DMS53 treated with DMSO at 0.1 percent for 48 hours (cell line): ENCODE data around the gene TBX18.

Experiments
- DNase-seq: peaks from one replicate; lab custom pipeline; 2025; ENCODE audit not compliant: unreplicated experiment; lab: John Stamatoyannopoulos, UW

The TBX18 gene

DNA sequence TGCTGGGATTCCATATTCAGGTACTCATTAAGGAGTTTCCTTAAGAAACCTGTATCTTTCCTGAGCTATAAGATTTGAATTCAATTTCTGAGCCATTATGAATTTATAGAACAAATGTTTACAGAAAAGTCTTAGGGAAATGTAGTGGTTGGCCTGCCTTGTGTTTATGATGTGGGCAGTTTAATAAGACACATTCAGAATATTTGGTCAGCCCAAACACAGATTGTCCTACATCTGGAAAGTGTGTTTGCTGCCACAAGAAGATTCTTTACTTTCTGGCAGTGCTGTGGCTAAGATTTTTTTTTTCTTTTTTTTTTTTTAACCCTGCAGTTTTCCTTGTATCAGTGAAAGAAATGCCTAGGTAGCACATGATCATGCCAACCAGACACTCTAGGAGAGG, 15.2 kb downstream of the TBX18 start:
- DNase-seq = no peak

DNA sequence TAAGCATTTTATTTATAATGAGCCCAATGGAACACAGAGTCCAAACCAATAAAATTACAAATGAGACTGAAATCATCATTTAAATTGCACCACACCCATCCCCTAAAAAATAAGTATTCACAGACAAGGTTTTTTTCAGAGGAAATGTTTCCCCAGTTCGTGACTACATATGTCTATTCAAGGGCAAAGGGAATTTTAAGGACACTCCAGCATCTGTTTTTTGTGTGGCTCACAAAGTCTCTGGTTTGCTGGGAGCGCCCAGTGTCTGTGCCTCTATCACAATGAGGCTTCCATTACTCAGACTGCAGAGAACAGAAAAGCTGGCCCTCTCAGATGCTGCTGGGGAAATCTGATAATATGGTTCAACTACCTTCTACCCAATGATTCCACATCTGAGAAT, 16.0 kb downstream of the TBX18 start:
- no peak for DNase-seq

DNA sequence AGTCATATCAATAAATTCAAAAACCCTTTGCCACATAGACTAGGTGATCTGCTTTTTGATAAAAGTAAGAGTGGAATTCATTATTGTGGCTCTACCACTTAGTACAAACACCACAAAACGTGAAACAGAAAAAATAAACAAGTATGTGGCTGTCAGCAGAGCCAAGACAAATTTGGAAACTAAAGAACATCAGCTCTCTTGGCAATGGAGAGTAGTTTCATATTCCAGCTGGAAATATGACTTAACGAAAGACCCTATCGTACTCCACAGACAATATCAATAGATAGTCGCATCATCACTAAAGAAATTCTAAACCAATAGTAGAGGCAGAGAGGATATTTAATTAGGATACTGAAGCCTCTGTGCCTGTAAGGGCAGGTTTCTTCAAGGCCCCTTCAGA, 20.8 kb downstream of the TBX18 start:
- DNase-seq = no peak

DNA sequence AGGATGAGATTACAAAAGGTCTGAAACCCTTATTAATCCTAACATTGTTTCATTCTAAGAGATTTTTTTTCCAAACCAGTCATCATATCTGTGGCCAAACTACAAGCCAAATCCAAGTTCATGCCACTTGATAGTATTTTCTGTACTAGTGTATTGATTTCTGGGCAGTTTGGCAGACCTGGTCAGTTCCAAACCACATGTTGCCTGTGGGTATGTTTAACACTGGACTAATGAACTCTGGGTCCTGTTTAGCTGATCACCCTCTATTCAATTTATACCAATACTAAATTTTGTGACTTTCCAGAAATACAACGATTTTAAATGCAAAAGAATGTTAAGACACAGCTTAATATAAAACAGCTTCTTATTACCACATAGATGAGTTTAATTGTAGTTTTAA, 24.0 kb downstream of the TBX18 start:
- no peak for DNase-seq

DNA sequence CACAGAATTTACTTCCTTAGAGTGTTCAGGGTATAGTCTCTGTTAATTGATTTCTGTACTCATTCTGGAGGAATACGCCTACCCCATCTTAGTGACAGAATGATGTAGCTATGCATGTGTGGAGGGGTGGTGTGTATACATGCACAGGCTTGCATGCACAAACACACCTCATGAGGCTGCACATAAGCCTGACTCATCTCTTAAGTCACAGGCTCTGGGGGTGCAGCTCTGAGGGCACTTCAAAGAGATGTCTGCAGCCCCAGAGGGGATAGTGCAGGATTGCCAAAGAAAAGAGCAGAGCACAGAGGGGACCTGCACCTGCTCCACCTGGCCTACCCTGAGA, 24.6 kb downstream of the TBX18 start:
- no peak for DNase-seq

DNA sequence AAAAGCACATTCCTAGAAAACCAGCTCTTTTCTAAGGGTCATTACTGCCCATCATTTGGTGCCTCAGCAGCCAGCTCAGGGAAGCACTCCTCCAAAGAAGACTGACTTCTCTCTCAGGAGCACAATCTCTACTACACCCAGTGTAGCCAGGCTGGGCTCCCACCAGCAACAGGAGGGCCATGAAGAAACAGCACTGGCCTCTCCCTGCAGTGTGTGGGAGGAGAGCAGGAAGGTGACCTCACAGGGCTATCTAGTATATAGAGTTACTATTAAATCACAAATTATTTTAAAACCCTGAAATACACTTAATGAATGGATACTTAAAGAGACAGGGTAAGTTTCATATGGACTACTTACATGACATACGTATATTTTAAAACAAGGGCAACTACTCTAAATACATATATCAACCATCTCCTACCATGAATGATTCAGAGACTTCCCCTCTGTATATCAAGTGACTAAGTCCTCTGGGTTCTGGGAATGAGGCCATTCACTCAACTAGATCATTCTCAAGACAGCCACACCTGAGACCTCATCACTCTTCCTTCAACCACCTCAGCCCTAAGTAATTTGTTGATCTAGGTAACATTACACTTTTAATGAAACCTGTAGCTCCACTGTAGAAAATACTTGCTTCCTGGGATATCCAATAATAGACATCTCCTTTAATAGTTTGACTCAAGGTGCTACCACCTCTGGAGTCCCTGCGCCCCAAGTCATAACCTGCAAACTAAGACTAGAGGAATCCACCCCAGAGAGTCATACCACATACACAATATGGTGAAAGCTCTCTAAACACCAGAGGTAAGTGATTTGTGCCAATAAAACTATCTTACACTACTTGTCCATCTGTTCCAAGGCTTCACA, 25.2 kb downstream of the TBX18 start:
- DNase-seq = no peak

DNA sequence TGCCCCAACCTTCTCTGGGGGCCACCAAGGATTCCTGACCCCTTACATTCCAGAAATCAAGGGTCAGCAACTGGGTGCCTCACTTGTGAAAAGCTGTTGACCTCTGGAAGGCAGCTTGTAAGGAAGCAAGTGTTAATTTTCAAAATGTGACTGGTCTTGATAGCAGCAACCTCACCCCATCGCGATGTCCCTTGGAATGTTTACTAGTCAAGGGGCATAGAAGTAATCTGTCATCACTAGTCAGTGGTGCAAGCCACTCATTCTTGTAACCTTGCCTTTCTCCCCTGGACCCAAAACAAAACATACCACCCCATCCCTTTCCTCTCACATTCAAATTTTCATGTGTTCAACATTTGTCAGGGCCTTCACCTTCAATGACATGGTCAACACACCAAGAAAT, 30.5 kb downstream of the TBX18 start:
- no peak for DNase-seq

DNA sequence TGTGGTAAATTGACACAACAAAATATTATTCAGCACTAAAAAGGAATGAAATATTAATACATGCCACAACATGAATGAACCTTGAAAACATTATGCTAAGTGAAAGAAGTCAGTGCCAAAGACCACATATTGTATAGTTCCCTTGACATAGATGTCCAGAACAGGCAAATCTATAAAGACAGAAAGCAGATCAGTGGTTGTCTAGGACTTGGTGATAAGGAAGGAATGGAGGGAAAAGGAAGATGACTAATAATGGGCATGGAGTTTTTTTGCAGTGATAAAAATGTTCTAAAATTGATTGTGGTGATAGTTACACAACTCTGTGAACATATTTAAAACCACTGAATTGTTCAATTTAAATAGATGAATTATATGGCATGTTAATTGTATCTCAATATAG, 32.5 kb downstream of the TBX18 start:
- no peak for DNase-seq

DNA sequence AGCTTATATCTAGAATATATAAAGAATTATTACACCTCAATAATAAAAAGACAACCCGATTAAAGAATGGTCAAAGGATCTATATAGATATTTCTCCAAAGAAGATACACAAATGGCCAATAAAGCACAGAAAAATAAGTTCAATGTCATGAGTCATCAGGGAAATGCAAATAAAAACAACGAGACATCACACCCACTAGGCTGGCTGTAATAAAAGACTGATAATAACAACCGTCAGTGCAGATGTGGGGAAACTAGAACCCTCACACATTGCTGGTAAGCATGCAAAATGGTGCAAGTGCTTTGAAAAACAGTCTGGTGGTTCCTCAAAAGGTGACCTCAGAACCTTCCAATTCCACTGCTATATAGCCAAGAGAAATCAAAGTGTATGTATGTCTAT, 33.0 kb downstream of the TBX18 start:
- no peak for DNase-seq

DNA sequence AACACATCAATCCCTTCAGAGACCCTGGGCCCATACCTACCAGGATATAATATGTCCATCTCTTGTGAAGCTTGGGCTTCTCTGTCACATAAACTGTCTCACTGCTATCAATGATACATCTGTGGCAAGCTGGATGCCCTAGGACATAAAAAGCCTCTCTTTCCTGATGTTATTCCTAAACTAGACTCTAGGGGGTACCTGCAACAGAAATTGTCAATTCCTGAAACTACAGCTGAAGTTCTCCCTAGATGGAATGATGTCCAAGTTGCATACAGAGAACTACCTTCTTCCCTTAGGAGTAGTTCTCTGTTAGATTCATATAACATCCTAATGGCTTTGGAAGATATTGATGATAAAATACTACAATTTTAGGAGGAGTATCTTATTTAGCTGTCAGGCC, 35.8 kb downstream of the TBX18 start:
- peak; percentile 5 for DNase-seq

DNA sequence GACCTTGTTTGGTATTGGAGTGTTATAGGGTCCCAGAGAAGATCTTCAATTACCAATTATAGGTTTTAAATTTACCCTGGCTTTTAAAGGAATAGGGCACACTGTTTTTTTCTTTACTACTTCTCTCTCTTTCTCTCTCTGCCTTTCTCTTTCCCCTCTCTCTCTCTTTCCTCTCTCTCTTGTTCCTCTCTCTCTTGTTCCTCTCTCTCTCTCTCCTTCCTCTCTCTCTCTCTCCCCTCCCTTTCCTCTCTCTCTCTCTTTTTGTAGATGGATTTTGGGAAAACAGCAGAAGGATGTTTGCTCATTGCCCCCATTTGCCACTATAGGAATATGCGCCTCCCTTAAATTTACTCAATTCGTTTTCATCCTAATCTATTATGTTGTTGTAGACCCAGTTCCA, 45.2 kb downstream of the TBX18 start:
- DNase-seq = no peak

DNA sequence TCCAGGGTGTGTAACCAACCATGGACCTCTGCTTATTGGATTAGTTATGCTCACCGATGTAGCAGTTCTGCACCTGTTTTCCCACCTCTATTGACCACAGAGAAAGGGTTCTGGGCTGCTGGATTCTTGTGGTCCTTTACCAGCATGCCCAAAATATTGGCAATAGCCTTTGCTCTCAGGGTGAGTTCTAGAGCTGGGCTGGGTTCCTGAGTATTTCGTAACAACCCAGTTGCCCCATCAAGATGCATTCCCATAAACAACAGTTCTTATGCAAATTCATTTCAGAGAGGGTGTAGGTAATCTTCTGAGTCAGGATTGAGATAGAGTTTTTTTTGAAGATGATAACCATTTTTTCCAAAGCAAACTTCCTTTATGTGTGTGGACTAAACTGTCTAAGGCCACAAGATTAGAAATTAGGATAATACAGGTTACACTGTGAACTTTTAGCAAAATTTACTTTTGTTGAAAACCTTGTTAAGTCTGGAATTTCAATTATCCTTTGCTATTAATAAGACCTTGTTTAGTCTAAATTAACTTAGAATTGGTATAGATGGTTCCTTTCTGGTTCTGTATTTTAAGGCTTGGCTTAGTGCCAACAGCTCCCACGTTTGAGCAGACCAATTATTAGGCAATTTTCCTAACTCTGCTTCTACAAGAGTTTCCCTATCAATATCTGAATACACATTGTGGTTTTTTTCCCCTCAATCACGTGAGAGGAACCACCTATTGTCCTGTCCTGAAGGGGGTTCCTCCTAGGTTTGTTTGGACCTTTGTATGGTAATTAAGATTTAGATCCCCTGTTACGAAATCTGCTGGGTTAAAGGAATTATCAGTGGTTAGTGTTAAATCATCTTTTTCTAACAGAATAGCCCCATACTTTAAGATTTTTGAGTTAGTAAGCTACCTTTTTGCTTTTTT, 46.1 kb downstream of the TBX18 start:
- DNase-seq = no peak

DNA sequence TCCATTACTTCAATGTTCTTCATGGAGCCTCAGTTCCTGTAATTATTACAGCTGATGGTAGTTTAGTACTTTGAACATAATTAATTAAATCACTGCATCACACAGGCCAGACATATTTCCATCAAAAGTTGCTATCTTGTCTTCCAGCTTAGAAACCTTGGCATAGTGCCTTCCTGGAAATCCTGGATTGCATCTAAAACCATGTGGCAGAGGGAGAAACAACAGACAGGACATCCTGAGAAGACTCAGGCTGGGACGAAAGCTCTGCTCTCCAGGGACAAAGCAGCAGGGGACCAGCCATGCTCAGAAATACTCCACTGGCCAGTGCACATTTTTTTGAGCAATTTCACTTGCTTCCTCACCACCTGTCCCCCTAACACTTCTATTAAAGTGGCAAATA, 55.3 kb downstream of the TBX18 start:
- DNase-seq = no peak

DNA sequence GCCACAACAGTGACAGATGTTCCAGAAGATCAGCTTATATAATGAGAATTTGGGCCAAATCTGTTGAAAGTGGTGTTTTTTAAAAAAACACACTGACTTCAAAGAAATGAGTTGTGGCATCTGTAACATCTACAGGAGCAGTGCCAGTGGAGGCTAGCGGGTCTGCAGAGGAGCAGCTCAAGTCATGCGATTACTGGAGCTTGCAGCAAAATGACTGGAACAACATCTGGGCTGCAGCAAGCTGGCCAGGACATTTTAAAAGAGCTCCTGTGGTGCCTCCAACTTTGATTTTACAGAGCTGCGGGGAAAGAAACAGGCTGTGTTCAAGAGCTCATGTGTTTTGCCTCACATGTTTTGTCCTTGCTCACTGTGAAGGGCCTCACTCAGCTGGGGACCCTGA, 57.2 kb downstream of the TBX18 start:
- no peak for DNase-seq

DNA sequence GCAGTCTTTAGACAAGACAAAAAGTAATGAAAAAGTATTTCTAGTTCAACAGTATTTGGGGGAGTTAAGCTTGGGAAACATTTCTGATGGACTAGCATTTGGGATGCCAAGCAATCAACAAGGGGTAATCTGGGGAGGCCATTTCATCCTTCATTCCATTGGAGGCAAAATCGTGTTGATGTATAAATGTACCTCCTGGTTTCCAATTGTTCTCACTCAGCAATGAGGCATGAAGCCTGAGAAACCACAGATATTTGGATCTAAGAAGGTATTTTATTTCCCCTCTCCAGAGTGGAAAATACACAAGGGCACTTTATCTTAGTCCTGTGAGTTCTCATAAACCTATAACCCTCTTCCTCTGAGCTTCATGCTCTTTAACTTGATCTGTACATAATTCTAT, 68.2 kb downstream of the TBX18 start:
- DNase-seq = no peak

DNA sequence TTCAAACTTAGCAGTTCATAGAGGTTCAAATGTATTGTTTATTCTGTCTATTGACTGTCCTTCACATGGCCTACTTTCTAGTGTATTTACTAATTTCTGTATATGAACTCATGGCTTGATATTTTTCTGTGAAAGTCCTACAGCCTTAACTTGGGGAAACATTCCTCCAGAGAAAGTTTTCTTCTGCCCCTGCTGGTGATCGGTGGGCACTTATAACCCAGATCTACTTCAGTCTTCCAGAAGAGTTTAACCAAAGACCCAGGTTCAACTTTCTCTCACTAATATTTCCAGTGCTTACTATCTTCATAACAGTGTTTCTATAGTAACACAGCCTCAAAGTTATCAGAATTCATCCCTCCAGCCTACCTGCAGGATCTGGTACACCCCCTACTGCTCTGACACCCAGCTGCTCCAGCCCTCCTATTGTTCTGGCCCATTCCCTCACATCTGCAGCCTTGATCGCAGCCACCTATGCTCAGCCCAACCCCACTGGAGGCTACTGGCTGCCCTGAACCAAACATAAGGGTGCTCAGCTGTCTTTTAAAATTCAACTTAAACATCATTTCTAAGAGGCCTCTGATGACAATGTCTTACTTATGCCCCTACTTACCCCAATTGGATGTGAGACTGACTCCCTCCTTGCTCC, 72.3 kb downstream of the TBX18 start:
- DNase-seq = no peak

DNA sequence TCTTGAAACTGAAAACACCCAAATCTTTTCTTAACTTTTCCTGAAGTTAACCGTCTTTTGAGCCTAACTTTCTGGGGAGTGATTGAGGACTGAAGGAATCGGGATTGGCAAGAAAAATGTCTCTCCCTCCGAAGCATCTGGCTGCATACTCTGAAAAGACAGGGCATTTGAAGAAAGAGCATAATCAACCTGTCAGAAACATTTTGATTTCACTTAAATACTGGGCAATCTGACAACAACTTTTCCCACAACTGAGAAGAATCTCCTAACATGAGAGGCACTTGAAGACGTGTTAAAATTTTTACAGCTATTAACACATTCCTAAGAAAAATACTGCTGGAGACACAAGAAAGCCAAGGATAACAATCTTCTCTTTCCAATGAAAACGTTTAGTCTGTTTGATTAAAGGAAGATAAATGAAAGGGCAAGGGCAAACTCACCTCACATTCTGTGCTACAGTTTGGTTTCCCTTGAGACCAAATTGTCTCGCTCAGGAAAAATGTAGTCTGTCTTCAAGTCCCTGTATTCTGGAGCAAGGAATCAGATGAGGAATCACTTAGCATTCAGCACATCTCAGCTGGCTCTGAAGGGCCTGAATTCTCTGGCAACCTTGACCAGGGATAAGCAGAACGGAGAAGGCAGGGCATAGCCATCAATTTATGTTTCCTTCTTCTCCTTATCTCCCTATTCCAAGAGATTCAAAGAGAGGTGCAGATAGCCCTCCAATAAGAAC, 76.1 kb downstream of the TBX18 start:
- DNase-seq = no peak

DNA sequence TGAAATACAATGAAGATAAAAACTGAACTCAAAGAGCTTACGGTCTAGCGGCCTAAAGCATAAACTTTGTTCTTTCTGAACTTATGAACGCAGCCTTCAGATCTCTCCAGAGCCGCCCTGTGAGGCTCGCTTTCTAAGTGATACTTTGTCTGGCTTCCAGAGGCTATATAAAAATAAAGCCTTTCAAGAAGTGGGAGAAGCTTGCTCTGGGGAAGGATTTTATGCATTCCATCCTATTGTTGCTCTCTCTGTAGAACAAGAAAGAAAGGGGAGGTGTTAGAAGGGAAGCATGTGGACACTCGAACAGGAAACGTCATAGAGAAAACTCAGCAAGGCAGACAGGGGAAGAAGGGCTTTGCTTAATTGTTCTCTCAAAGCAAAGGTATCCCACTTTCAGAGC, 77.0 kb downstream of the TBX18 start:
- DNase-seq = no peak

DNA sequence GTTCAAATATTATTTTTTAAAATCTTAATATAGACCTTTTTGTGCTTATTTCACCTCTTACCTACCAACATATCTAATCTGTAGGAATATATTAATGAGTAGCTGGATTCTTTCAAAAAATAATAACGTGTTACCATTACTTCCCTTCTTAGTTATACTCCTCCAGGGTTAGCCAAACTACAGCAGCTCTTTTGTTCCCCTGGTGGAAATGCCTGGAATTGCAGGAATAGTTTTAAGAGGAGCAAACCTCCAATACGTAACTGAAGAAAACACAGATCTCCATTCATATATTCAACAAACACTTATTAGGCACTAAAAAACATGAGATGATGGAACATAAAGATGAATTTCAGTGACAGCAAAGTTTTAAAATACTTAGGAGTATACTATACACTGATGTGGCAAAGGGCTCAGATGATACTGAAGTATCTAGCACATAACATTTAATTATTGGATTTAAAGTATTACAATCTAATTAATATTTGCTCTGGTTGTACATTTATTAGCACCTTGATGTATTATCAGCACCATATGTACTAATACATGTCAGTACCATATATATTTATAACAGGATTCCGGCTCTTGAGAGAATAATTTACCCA, 78.3 kb downstream of the TBX18 start:
- peak; percentile 13 for DNase-seq

DNA sequence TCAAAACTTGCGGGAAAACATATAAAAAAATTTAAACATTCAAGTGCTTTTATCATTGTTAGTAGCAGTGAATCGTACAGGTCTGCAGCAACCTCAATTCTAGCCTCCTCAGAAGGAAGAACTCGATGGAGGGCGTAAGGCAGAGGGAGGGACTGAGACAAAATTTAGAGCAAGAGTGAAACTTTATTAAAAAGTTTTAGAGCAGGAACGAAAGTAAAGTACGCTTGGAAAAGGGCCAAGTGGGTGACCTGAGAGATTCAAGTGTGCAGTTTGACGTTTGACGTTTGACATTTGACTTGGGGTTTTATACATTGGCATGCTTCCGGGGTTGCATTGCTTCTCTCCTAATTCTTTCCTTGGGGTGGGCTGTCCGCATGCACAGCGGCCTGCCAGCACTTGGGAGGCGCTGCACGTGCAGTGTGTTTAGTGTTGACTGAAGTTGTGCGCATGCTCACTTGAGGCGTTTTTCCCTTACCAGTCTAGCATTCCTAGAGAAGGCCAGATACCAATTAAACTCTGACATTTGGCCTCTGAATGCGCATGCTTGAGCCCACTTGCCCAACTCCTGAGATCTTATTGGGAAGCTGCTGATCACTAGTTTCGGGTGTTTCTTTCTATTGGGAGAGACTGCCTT, 82.6 kb downstream of the TBX18 start:
- peak; percentile 13 for DNase-seq
